Measurements from ENCODE around the gene HES5.

The HES5 gene

GRCh38 chr1:2552189-2552588 is 22.1 kb upstream of the HES5 start:
- no peak for TF ChIP-seq CTCF (IDR thresholded peaks at IDR 0.05)

GRCh38 chr1:2548068-2548589 is 18.1 kb upstream of the HES5 start:
- peak; percentile 96 for TF ChIP-seq CTCF (IDR thresholded peaks at IDR 0.05)

GRCh38 chr1:2547210-2548067 is 17.4 kb upstream of the HES5 start:
- no peak for TF ChIP-seq CTCF (IDR thresholded peaks at IDR 0.05)

- TF ChIP-seq CTCF (IDR thresholded peaks at IDR 0.05), result no peak
These were observed 16.6 kb upstream of the HES5 start for GRCh38 chr1:2546515-2547209.

- TF ChIP-seq CTCF (IDR thresholded peaks at IDR 0.05), result no peak
These were observed 15.9 kb upstream of the HES5 start for GRCh38 chr1:2545754-2546514.

- no peak for TF ChIP-seq CTCF (IDR thresholded peaks at IDR 0.05)
These were observed 15.0 kb upstream of the HES5 start for GRCh38 chr1:2544875-2545640.

Data from LNCAP (cell line).